ENCODE data around the gene DQX1.
A peak's percentile ranks its signal among the peaks of the same experiment; 100 is the strongest.

DQX1 gene

DNA sequence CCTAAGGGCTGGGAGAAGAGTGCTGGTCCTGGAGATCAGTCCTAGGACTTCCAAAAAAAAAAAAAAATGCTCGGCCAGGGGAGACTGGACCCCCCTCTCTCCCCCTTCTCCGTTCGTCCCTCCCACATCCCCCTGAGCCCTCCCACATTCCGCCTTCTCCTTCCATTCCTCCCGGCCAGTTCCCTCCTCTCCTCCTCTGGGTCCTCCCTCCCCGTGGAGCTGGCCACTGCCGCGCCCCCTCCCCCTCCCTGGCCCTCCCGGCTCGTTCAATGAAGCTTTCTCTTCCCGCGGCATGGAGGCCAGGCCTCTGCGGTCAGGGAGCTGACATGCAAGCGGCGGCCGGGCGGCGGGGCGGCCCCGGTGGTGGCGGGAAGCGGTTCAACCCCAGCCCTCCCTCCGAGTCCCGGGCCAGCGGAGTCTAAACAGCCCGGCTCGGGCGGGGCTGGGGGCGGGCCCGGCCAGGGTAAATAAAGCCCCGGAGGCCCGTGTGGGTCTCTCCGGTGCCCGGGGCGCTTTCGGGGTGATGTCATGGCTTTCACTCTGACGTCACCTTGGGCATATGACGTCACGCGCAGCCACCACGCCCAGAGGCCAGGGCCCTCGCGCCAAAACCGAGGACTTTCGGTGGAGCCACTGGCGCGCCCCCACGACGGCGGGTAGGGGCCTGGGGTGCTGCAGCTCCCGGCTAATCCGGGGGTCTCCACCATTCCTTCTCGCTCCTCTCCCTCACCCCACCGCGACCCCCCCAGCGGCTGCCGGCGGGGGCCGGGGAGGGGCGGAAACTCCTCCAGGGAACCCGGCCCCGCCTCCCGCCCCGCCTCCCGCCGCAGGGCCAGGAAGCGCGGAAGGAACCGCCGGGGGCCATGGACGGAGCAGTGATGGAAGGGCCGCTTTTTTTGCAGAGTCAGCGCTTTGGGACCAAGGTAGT is 28.1 kb upstream of the DQX1 start, which contains the start of the genes DOK1 and LOXL3:
DOK1 (plus strand) TSS at position 829 of the 928 bp plus-strand sequence; CDS start at position 864, 35 bp downstream.
LOXL3 (minus strand) TSS at position 51 of the 928 bp plus-strand sequence. CDS start 1,308 bp downstream, outside the sequence.
- DNase-seq (ENCODE audit: low spot score) = peak; percentile 83

DNA sequence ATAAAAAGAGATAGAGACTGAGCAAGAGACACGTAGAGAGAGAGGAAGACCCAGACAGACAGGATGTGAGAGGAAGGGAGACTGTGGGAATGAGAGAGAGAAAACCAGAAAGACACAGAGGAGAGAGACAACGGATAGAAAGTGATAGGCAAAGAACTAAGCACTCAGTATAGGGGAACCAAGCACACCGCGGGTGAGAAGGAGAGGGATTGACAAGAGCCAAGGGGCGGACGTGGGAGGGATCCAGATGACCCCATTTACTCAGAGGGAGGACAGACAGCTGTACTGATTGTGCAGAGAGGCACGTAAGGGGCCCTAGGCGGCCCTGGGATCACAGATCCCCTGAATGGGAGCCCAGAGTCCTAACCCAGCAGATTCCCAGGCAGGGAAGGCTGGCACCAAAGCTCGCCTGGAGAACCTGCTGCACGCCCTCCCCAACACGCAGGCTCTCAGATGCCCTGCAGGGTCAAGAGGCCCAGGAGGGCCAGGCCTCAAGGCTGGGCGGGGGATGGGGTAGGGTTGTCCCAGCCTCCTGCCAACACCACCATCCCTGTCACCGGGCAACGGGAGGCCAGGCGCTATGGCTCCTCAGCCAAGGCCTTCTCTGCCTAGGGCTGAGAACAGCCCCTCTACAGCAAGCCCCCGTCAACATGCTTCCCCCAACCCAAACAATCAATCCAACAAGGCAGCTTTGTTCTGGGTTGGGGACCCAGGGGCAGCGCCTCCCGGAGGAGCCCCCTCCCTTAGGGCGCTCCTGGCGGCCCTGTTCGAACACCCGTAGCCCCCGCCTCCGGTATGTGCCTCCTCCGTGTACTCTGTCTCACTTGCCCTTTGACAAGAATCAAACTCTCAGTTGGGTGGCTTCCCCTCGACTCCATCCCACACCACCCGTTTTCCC is 27.1 kb upstream of the DQX1 start:
- no peak for DNase-seq (ENCODE audit: low spot score)

DNA sequence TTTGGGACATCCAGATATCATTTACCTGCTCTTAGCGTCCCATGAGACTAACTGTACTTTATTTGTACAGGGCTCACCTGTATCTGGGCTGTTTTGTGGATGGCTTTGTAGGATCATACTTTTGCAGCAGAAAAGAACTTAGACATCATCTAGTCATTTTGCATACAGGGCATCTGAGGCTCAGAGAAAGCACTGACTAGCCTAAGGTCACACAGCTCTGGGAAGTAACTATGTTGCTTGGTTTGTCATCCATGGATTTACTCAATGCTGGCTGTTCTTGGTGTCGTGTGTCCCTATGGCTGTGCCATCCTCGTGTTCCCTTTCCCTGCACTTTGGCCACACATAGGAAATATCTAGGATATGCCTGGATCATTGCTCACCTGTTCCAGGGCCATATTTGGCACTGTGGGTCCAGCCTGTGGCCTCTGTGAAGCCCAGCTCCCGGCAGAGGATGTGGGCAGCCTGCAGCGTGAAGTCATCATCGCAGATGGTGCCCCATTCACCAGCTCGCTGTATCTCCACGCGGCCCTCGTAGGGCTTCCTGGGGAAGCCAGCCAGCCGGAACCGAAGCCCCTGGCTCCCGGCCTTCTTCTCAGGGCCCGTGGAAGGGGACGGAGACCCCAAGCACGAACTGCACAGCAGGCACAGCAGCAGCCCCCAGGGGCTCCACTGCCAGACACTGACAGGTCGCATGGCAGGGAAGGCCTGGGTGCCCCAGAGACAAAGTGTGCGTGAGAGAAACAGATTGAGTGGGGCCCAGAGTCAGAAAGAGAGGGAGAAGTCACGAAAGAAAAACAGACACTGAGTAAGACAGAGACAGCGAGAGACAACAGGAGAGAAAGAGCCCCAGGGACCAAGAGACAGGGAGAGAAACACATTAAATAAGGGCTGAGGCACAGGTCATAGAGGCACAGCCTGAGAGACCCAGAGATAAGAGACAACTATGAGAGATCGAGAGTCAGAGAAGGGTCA is 26.2 kb upstream of the DQX1 start:
- DNase-seq (ENCODE audit: low spot score) = no peak

DNA sequence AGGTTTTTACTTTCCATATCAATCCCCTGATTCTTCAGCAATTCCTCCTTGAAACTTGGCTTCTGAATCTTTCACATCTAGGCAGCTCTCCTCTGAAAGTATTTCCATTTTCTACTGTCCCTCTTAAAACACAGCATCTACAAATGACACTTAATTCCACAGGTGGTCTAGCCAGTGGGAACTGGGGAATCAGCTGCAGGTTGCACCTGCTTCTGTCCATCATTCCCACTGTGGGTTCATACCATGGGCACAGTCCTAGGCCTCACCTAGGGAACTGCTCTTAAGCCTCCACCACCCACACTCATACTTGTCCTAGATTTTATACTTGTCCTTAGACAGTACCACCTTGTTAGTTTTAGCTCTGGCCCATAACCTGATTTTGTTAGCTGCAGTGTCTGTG is 25.5 kb upstream of the DQX1 start:
- no peak for DNase-seq (ENCODE audit: low spot score)

DNA sequence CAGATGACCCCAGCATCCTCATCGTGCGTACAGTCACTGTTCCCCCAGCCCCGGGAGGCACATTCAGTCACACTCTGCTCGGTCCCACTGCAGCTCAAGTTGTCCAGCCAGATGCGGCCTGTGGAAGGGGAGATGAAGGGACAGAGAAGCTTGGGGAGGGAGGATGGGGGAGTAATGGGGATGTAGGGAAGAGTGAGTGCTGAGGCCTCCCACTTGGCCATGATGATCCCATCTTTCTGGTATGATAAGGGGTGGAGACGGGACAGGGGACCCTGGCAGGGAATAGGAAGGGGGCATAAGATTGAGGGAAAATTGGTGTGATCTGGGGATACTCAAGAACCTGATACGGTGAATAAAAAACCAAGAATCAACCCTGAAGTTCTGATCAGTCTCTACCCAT is 24.2 kb upstream of the DQX1 start:
- DNase-seq (ENCODE audit: low spot score) = no peak

DNA sequence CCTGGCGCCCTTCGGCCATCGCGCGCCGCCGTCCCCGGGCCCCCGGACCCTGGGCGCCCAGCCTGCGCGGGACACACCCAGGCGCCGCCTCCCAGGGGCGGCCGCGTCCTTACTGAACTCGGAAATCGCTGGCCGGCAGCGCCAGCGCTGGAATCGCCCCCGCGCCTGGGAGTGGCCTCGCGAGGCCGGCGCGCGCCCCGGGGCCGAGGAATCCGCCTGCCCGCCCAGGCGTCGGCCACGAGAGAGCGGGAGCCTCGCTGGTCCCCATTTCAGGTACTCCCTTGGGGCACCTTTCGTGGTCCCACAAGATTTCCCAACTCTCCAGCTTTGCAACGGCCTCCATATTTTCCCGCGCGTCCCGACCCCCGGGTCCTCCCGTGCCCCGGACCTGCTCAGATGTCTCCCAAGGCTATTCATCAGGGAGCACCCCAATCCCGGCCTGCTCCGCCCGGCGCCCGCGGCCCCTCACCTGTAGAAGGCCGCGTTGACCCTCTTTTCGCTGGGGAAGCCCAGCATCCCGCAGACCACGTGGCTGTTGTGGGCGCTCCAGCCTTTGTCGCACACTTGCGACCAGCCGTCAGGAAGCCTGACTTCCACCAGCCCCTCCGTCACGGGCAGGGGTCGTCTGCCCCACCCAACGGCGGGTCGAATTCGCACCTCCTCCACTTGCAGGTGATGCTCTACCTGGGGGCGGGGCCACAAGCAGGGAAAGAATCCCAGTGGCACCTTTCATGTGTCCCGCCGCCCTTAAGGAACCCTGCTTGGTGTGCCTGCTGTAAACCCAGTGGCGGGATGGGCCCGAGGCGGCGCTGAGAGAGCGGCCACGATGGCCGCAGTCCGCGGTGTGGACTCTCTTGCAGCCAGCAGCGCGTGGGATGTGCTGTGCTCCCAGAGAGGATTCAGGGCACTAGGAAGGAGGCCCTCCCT is 23.1 kb upstream of the DQX1 start:
- DNase-seq (ENCODE audit: low spot score) = peak; percentile 77

DNA sequence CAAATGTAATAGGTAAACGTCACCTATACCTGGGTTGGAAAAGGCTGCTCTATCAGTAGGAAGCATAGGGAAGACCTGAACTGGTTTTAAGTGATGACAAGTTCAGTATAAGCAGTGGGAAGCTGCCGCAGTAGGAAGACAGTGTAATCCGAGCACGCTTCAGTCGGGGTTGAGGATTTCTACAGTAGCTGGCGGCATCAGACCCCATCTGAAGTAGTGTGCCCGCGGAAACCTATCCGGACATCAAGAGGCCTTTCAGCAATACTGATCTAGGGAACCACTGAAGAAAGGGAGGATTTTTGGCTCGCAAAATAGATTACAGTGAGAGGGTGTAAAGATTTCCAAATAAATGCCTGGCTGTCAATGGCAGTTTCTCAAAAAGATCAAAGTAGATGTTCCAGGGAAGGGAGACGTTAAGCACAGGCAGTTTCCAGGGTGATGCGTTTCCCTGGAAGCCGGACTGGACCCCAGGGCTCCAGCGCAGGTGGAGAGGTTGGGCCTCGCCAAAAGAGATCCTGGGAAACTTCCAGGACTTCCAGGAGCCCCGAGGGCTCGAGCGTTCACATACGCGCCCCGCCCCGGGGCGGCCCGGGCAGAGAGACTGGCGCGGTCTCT is 22.4 kb upstream of the DQX1 start:
- DNase-seq (ENCODE audit: low spot score) = peak; percentile 47

DNA sequence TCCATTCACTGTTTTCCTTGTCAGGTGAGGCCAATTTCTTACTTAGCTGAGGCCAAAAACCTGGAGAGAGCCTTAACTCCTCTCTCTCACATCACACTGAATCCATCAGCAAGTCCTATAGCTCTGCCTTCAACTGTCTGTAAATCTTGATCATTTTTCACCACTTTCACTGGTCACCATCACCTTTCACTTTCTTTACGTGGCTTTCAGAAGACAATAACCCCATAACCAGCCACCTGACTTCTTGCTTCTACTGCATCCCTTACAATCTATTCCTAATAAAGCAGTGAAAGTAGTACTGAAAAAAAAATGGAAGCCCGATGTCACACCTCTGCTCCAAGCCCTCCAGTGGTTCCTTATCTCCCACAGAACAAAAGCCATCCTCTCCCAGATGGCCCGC is 20.0 kb upstream of the DQX1 start:
- DNase-seq (ENCODE audit: low spot score) = no peak

DNA sequence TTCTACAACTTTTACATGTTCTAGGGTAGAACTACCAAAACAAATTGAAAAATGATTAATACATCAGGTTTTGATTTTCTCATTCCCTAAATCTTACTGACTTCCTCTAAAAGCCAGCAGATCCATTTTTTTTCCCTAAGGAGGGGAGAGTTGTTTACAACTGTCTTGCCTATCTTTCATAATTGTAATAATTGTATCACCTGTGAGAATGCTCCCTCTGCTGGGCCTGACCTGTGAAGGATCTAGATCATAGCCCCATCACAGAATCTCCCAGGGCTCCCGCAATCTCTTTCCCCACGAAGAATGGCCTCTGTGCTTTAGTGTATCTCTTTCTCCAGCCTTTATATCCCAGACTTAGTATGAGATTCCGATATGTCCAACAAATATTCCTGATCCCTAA is 18.6 kb upstream of the DQX1 start:
- no peak for DNase-seq (ENCODE audit: low spot score)

DNA sequence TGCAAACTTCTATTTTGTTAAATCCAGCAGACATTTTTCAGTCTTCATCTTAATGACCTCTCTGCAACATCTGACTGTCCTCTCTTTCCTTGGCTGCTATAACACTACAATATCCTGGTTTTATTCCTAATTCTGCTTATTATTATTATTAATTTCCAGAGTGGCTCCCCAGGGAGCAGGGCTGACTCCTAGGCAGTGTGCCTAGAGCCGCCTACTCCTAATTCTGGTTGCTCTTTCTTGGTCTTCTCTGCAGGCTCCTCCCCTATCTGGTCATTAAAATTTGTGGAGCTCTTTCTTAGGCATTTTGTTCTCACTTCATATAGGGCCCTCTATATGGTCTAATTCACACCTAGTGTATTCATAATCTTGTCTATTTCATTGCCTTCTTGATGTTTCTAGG is 16.9 kb upstream of the DQX1 start:
- no peak for DNase-seq (ENCODE audit: low spot score)

DNA sequence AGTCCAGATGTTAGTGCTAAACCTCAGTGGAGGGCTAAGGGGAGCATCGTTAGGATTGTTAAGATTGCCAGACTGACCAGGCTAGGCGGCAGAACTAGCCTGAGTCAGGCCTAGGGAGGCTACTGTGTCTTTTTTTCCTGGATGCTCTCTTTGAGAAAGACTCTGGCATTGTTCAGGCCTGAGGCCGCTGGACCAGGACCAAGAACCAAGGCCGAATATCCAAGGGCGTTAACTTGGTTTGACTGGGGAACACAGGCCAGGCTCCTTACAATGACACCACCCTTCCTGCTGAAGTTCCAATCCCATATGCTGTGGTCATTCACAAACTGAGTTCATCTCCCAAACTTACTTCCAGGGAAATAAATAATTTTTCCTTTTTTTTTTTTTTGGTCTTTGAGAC is 14.3 kb upstream of the DQX1 start:
- no peak for DNase-seq (ENCODE audit: low spot score)

DNA sequence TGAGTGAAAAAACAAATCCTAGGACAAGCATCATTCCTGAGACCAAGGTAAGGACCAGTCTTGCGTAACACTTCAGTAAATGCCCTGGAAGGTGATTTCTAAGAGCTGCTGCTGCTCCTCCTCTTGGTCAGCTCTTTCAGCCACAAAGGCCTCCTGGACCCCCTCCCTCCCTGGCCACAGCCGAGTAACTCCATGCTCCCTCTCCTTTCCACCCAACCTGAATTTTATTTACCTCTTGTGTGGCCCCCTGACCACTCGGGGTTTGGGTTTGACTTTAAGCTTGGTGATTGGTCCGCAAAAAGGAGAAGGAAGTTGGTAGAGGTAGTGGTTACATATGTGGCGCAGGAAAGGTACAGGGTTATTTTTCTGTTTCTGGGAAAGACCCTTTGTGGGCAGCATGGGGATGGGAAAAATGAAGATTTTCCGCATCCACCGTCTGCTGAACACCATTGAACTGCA is 12.9 kb upstream of the DQX1 start:
- no peak for DNase-seq (ENCODE audit: low spot score)

DNA sequence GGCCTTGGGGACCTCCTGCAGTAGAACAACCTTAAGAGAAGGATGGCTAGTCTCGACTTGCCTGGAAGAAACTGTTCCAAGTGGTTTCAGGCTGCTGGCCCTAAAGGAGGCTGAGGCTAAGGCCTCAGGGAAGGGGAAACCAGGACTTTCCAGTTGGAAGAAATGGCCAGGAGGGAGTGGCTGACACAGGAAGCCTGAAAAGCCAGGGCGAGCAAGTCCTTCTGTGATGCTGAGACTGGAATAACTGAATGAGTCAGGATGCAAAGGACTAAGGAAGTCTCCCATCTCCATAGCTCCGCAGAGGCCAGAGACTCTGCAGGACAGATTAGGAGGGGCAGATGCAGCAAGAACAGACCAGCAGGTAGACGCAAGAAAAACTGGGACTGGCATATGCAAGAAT is 11.1 kb upstream of the DQX1 start:
- DNase-seq (ENCODE audit: low spot score) = no peak

DNA sequence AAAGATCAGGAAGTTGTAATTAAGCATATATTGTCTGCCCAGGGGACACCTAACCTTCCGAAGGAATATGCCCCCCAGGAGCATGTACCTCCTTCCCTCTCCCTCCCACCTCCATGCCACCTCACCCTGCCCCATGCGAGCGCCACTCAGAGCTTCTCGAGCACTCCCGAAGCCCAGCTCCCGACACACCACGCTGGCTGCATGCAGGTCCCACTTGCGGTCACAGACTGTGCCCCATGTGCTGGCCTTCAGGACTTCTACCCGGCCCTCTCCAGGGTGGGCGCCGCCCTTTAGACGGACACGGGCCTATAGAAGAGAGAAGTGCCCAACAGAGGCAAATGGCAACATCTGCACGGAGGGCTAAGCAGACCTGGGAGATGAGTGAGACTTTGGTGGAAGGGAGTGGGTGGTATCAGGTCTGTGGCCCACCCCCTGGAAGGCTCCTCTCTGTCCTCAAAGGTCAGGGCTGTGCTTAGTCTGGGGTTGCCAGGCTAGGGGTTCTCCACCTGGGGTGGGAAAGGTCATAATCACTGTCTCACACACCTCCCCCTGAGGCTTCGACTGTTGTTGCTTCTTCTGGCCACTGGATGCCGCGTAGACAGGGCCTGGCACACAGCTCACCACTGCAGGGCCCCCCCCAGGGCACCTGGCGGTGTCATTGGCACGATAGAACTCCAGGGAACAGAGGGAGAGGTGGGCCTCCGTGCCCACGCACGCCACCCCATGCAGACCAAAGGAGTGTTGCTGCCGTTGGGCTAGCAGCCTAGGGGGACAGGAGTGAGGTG is 10.3 kb upstream of the DQX1 start:
- no peak for DNase-seq (ENCODE audit: low spot score)

DNA sequence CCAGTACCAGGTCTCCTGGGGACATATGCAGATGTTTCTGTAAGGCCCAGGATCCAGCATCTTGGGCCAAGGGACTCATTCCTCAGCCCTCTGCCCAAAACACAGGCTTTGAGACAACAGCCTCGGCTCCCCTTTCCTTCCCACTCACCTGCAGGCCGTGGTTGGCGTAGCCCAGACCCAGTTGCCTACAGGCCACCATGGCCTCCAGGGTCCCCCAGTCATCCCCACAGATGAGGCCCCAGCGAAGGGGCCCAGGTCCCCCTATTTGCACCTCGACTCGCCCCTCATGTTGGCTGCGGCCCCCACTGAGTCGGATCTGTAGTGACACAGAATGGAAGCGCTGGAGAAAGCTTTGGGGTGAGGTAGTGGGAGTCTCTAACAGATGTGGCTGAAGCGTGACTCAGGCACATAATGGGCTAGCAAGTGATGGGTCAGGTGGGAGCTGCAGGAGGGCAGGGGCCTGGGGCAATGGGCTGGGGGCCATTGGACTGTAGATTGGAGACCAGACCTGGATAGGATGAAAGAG is 9.5 kb upstream of the DQX1 start:
- DNase-seq (ENCODE audit: low spot score) = no peak

DNA sequence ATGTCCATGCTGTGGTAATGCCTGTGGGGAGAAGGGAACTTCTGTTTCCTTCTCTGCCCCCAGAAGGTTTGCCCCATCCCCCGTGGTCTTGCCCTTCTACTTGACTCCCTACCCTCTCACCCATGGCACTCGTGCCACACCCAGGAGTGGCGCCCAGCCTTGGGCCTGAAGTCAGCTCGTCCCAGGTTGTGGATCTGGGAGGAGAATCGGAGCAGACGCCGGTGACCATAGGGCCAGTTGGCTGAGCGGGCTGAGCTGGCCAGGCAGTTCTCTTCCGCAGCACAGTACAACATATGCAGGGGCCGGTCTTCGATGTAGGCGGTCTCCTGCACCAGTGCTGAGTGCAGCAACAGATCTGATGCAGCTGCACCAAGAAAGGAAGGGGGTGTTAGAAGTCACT is 8.4 kb upstream of the DQX1 start:
- DNase-seq (ENCODE audit: low spot score) = no peak

DNA sequence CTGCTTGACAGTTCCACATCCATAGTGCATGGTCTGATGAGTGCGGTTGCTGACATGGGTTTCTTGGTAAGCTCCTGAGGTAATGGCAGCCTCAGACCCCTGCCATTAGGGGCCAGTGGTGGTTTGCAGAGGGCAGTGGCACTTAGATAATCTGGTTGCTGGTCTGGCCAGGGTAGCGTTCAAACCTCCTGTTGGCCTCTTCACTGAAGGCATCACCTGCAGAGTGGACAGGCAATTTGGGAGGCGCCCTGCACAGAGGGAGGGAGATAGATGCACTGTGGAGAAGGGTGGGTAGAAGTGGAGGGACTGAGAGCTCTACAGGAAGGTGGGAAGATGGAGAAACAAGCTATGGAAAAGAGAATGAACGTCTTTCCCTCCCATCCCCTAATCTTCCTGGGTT is 7.4 kb upstream of the DQX1 start:
- DNase-seq (ENCODE audit: low spot score) = no peak

DNA sequence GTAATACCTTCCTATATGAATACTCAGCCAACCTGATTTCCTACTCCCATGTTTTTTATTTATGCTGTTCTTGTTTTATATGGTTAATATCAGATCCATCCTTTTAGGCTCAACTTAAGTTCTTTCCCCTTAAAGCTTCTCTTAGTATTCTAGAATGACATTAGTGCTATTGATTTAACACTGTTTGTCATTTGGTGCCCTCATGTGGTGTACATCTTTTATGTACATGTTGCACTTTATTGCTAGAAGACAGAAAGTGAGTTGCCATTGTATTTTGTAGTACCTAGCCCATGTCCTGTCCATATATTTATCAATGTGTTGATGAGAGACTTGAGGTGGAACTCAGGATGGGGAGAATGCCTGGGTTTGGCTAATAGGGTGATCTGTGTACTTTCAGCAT is 6.2 kb upstream of the DQX1 start:
- DNase-seq (ENCODE audit: low spot score) = no peak

DNA sequence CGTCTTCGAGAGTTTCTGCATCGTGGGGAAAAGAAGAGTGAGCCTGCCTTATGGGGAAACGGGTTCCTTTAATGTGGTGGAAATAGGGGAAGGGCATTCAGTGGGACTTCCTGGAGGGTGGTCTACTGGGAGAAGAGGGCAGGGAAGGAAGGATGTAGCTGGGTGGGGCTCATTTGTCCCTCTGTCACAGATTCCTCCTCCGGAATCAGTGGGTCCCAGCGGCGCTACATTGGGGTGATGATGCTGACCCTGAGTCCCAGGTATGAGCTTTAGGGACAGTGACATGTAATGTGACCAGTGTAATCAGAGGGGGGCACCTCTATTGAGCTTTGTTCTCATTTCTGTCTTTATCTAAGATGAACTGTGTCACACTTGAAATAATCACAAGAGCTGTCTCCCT is 5.6 kb upstream of the DQX1 start:
- no peak for DNase-seq (ENCODE audit: low spot score)

Data from D341Med (cell line).